ENCODE data around the gene ASB4. TPM values are rescaled to one million over a fixed set of nuclear protein-coding genes. Genes with fewer than 3 reads are reported as not detected.
"Not testable (repeated sequence)": the region's sequence is repeated elsewhere in the genome, so short reads cannot be mapped to it uniquely, and the experiment has no call there.

ASB4 gene
- total RNA-seq, 1 donor from 2014 or later = 0.16 TPM

- DNase-seq = no peak
Observed at GRCh38 chr7:95478272-95479037, 7.3 kb upstream of the ASB4 start.

- no peak for DNase-seq
Observed at GRCh38 chr7:95479992-95480624, 5.6 kb upstream of the ASB4 start.

- no peak for DNase-seq
Observed at GRCh38 chr7:95481271-95482165, 4.2 kb upstream of the ASB4 start.

DNA sequence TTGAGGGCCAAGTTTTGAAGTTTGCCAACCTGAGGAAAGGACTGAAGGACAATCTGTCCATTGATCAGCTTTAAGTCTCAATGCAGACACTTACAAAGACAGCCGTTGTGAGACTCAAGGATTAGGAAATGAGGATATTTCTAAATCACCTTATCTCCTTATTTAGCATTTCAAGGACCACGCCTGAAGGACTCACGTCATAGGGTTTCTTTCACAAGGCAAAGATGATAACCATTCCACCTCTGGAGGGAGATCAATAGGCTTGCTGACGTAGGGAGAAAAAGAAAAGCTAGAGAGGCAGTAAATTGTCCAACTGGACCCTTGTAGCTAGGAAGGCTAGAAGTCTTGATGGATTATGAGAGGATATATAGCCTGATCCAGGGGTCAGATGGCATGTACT lies 3.3 kb upstream of the ASB4 start:
- DNase-seq = no peak

- DNase-seq = no peak
Observed at GRCh38 chr7:95490231-95490762, 4.6 kb downstream of the ASB4 start.

DNA sequence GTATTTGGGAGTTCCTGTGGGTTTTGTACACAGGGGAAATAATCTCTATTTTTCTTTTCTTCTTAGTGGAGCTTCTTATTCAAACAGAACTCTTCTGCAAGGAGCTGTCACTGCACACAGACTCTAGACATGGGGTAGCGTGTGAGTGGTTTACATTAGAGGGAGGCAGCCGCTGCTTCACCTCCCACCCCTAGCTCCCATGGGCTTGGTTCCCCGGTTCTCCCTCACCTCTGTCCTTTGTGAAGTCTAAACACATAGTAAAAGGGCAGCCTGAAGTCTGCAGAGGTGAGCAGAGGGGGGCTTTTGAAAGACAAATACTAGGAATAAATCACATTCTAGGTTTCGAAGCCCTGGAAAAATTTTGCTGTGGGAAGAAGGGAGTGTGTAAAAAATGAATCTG lies 5.5 kb downstream of the ASB4 start:
- DNase-seq = no peak

DNA sequence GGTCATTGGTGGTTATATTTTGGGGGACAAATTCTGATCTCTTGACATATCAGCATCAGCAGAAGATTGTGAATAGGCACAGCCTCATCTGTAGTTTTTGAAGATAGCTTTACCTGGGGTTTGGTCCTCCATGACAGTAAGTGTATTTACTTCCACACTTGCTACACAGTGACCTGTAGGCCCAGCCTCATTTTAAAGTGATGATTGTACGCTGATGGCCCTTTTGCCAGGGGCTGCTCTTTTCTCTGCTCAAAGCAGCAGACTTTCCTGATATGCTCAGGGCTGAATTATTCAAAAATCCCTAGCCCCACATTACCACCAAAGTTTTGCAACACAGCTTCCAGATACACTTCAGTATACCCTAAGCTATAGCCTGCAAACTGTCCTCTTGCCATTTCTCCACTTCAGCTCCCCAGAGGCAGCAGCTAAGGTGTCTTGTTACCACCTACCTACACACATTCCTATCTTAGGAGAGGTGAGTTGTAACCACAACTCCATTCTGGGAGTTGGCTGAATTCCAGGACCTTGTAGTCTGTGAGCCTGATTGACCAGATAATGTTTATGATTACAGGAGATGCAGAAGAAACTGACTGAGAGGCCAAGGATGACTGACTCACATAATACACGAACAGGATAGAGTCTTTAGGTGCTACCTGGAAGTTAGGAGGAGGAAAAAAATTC lies 6.0 kb downstream of the ASB4 start:
- no peak for DNase-seq

DNA sequence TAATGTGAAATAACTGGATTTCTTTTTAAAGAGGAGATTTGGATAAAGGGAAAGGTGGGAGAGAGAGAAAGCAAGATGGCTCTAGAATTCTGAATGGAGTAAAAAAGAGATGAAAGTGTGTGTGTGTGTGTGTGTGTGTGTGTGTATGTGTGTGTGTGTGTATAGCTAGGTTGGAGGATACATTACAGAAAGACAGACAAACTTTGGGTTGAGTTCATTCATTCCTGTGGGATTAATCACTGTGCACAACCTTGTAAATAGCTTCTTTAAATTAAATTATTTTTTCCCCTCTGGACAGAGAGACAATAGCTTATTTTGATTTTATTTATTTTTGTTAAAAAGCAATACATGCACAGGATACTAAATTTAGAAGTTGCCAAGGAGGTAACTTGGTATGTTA lies 7.5 kb downstream of the ASB4 start:
- DNase-seq = no peak

- no peak for DNase-seq
Observed at GRCh38 chr7:95493844-95494243, 8.1 kb downstream of the ASB4 start.

DNA sequence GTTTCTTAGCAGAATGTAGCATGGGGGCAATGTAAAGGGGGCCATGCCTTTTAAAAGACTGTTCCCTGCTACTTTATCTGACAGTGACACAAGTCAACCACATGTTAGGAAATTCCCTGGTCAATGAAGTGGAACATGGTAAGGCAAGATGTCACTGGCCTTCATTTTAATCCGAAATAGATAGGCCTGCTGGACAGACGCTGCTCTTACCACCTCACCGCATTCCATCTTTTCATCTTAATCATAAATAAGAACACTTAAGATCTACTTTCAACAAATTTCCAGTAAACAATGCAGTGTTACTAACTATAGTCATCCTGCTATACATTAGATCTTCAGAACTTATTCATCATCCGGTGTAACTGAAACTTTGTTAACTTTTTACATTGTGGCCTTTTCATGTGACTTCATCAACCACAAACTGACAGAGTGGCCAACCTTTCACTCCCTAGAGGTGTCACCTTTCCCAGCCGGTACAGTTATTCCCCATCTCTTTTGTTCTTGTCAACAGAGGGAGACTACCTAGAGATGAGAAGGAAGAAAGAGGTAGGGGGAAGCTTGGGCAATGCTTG lies 15.6 kb downstream of the ASB4 start:
- no peak for DNase-seq

DNA sequence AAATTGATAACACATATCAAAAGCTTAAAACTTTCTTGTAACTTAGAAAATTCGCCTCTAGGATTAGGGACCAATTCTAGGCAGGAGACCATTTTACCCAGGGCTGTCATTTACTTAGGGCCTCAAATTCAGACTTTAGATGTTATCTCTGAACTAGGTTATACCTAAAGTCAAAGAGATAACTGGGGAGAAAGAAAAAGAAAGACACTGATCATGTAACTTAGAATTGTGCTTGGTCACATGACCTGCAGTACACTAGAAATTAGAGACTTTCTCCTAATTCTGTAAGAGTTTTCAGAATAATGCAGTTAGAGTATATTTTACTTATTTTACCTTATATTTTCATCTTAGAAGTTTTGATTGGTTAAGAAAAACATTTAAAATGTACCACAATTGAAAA lies 16.7 kb downstream of the ASB4 start:
- DNase-seq = no peak

DNA sequence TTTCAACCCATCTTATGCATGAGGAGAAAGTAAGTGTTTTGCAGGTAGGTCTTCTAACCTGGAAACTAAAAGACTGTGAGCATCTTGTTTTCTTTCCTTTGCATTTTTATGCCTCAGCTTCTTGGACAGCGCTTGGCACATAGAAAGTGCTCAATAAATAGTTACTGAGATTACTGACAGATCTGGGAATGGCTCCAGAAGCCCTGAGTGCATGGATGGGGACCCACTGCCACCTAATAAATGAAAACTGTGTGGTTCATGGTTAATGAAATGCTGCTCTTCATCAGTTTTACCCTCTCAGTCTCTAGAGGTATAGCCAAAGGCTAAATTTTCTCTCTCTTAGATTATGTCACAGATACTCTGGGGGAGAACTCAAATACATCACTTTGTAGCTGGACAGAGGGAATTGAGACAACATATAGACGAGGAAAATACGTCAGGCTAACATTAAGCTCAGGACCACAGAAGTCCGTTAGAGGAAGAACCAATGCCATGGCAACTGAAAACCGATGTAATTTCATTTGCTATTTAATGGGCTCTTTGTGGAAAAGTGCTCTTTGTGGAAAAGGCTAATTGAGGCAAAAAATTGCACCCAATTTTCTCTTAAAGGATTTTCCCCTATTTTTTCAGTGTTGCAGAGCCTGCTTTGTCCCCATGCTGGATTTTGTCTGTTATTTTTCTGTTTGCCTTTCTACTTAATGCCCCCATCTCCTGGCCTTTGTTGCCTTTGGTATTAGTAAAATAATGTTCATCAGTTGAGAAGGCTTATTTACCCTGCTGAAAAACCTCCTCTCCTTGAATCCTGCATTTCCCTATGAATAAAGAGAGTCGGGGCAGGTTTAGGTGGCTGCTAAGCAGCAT lies 17.8 kb downstream of the ASB4 start:
- no peak for DNase-seq

- not testable (repeated sequence) for DNase-seq
Observed at GRCh38 chr7:95504132-95504588, 18.4 kb downstream of the ASB4 start.

DNA sequence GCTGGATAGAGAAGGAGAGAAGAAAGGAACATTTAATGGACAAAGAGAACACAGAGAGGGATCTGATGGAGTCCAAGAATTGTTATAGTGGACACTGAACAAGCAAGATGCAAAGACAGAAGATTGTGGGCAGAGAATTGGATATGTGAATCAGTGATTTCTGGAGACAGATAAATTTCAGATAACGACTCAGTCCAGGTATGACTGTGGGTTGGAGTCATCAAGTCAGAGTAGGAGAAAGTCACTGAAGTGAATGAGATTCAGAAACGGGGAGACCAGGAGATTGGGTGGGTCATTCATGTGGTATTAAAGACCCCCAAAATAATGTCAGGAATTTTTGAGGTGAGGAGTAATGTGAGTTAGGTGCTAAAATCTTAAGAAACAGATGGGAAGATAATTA lies 23.0 kb downstream of the ASB4 start:
- no peak for DNase-seq

GRCh38 chr7:95509199-95509598 lies 23.5 kb downstream of the ASB4 start:
- peak; percentile 4 for DNase-seq

DNA sequence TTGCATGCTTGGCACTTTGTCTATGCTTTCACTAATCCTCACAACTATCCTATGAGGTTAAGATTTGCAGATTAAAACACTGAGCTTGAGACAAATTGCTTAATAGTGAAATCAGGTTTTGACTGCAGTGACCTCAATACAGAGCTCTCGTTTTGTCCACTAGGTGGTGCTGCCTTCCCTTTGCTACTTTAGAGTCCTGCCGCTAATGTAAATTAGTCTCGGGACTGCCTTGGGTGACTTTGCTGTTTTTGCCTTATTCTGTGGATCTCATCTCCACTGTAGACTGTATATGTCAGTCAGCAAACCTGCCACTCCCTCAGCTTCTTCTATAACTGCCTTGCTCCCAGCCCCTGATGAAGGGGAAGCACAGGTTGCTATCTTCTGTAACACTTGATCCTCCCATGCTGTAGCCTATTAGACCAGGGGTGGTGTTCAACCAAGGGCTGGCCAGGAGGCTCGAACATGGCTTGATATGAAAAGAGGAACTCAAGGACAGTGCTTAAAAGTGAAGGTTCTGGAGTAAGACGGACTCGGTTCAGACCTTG lies 26.0 kb downstream of the ASB4 start:
- DNase-seq = peak; percentile 30

- no peak for DNase-seq
Observed at GRCh38 chr7:95517458-95517857, 31.7 kb downstream of the ASB4 start.

- no peak for DNase-seq
Observed at GRCh38 chr7:95517870-95518269, 32.1 kb downstream of the ASB4 start.

- no peak for DNase-seq
Observed at GRCh38 chr7:95520136-95520535, 34.4 kb downstream of the ASB4 start.

- DNase-seq = no peak
Observed at GRCh38 chr7:95525503-95525902, 39.8 kb downstream of the ASB4 start.

Data from occipital lobe (tissue), 2 donors.